ENCODE measurements around the gene TGFBR3. TPM values are rescaled to one million over a fixed set of nuclear protein-coding genes. Genes with fewer than 3 reads are reported as not detected.

TGFBR3 gene
- total and polyA plus RNA-seq, 2 of the 4 experiments (the other 2 are of a cell fraction): 3.0 to 11.3 TPM

- H3K27me3 ChIP-seq (ENCODE audit: control insufficient read depth, insufficient read depth, low read length): no peaks in the 10 kb centered on the region
- no peaks in the 10 kb centered on the region for H4K20me1 ChIP-seq (ENCODE audit: insufficient read depth, low read length)
- peak overlapping the region; percentile 72 for H3K18ac ChIP-seq (ENCODE audit: low read depth, low read length)
- peak overlapping the region; percentile 63 for H4K91ac ChIP-seq (ENCODE audit: insufficient read depth, low read depth, low read length)
- peak overlapping the region; percentile 77 for H2BK120ac ChIP-seq (ENCODE audit: low read depth, low read length)
- in situ Hi-C loops (cut with MboI; ENCODE audit: low sequenced_read_pairs) (loop anchor here (10.0 kb wide), 1 partner anchor 148 kb away; the partner anchor contains the start of gene TGFBR3), intact Hi-C loops (cut with micrococcal nuclease) (loop anchor here (5.0 to 10.0 kb wide), 2 partner anchors 145 to 222 kb away; no protein-coding TSS in a partner anchor), dilution Hi-C loops (cut with HindIII; ENCODE audit: low sequenced_read_pairs, unreplicated experiment) (no loop called here)
- peak overlapping the region; percentile 9; the same call in 1 of the 2 replicates for H3K4me3 ChIP-seq (ENCODE audit: insufficient read depth, low read depth, low read length)
- no CpG with 5 or more reads among the region's 13 CpGs for WGBS, 2 experiments (ENCODE audit: extremely low coverage in 2 of 2, insufficient read length in 1 of 2)
- no peaks in the 10 kb centered on the region for H3K9me3 ChIP-seq (ENCODE audit: control insufficient read depth, insufficient read depth, low read length)
- H2BK20ac ChIP-seq (ENCODE audit: low read depth, low read length): peak overlapping the region; percentile 63
- H2AK5ac ChIP-seq (ENCODE audit: low read depth, low read length): peak overlapping the region; percentile 5; the same call in 1 of the 2 replicates
- peak; percentile 75 for ATAC-seq (ENCODE audit: low read depth)
- peak overlapping the region; percentile 67 for H3K4ac ChIP-seq (ENCODE audit: low read depth, low read length)
- BruUV-seq (replicated peaks): no TSS peak
- peak overlapping the region; percentile 46 for H3K14ac ChIP-seq (replicated peaks; ENCODE audit: low read depth, low read length)
- peaks cover 17% of the 10 kb centered on the region for H3K4me1 ChIP-seq (ENCODE audit: control insufficient read depth, insufficient read depth, low read length)
- peak overlapping the region; percentile 13 for H3K27ac ChIP-seq (ENCODE audit: insufficient read depth, low read length)
- H2BK15ac ChIP-seq (ENCODE audit: low read depth, low read length): peak overlapping the region; percentile 4; the same call in 1 of the 3 replicates
- peaks cover 0 to 8% of the 10 kb centered on the region in 2 experiments; a peak in 1 of 4 replicates for H3K79me1 ChIP-seq (ENCODE audit: low read depth in 1 of 2, low read length in 2 of 2)
- H4K5ac ChIP-seq (ENCODE audit: low read depth, low read length): peak overlapping the region; percentile 54
- peak overlapping the region; percentile 44 for H3K23ac ChIP-seq (ENCODE audit: low read depth, low read length)
- TF ChIP-seq MAFK (IDR thresholded peaks at IDR 0.05; ENCODE audit: low read depth, low read length) (no peak), MAZ (IDR thresholded peaks at IDR 0.05; ENCODE audit: borderline replicate concordance, low read depth, low read length) (peak; percentile 17; the same call in 1 of the 2 replicates), BHLHE40 (IDR thresholded peaks at IDR 0.05; ENCODE audit: low read depth, low read length) (peak; percentile 92), SMC3 (IDR thresholded peaks at IDR 0.05; ENCODE audit: low read depth, low read length) (0 out of 2 replicates have a peak, but pooled peaks have one; percentile 9)
- peak overlapping the region in 1 of 2 experiments; percentile 69; a peak in 2 of 4 replicates for H4K8ac ChIP-seq (ENCODE audit: low read depth in 2 of 2, low read length in 2 of 2)
- peak; percentile 81 for DNase-seq
- peak overlapping the region; percentile 56 for H2AFZ ChIP-seq (replicated peaks; ENCODE audit: low read length, poor library complexity)
- peak overlapping the region; percentile 69 for H2BK5ac ChIP-seq (ENCODE audit: low read depth, low read length, poor library complexity, severe bottlenecking)
- ChIA-PET POLR2A (ENCODE audit: unreplicated experiment) (interaction anchor here (0.6 to 0.9 kb wide), 2 partner anchors 13 to 33 kb away, joined by 3 to 7 read pairs; no protein-coding TSS in a partner anchor), CTCF (interaction anchor here (0.6 to 1.3 kb wide), 3 partner anchors 13 to 299 kb away, joined by 3 to 8 read pairs (median 3); no protein-coding TSS in a partner anchor)
- H3K36me3 ChIP-seq (ENCODE audit: control insufficient read depth, insufficient read depth, low read length): peaks cover 9% of the 10 kb centered on the region
- peaks cover 21% of the 10 kb centered on the region for H3K9me1 ChIP-seq (ENCODE audit: insufficient read depth, low read length)
- peak overlapping the region; percentile 85 for H3K4me2 ChIP-seq (ENCODE audit: low read depth, low read length)
- peak overlapping the region; percentile 13 for H2AK9ac ChIP-seq (replicated peaks; ENCODE audit: low read depth, low read length, poor library complexity)
- H3K56ac ChIP-seq (ENCODE audit: extremely low read depth, insufficient read depth, low read length): peak overlapping the region; percentile 14
- no peak overlapping the region; the same call in 1 of the 2 replicates for H3K9ac ChIP-seq (ENCODE audit: low read depth, low read length)
These were observed 149.0 kb downstream of the TGFBR3 start for GRCh38 chr1:91736715-91737615.
